ENCODE measurements around the gene TOR2A.

The TOR2A gene

GRCh38 chr9:127741831-127742434, 6.8 kb upstream of the TOR2A start:
- DNase-seq = no peak

- DNase-seq = no peak
Observed at GRCh38 chr9:127739614-127740330, 4.7 kb upstream of the TOR2A start.

GRCh38 chr9:127738666-127739065, 3.6 kb upstream of the TOR2A start:
- no peak for DNase-seq

- no peak for DNase-seq
Observed at GRCh38 chr9:127735530-127736185, 564 bp upstream of the TOR2A start.

- DNase-seq = no peak
Observed at GRCh38 chr9:127734247-127734746, 797 bp downstream of the TOR2A start.

- DNase-seq = no peak
Observed at GRCh38 chr9:127733614-127734013, 1.5 kb downstream of the TOR2A start.

- no peak for DNase-seq
Observed at GRCh38 chr9:127732444-127732843, 2.6 kb downstream of the TOR2A start.

- no peak for DNase-seq
Observed at GRCh38 chr9:127731938-127732337, 3.2 kb downstream of the TOR2A start.

- no peak for DNase-seq
Observed at GRCh38 chr9:127730799-127731410, 4.2 kb downstream of the TOR2A start.

- DNase-seq = no peak
Observed at GRCh38 chr9:127730262-127730661, 4.8 kb downstream of the TOR2A start.

- DNase-seq = no peak
Observed at GRCh38 chr9:127729522-127730256, 5.4 kb downstream of the TOR2A start.

GRCh38 chr9:127728808-127729207, 6.3 kb downstream of the TOR2A start:
- no peak for DNase-seq

GRCh38 chr9:127726871-127727270, 8.2 kb downstream of the TOR2A start:
- DNase-seq = no peak

GRCh38 chr9:127724012-127724411, 11.1 kb downstream of the TOR2A start:
- DNase-seq = no peak

GRCh38 chr9:127723444-127723843, 11.7 kb downstream of the TOR2A start:
- no peak for DNase-seq

- DNase-seq = no peak
Observed at GRCh38 chr9:127723013-127723412, 12.1 kb downstream of the TOR2A start.

- no peak for DNase-seq
Observed at GRCh38 chr9:127722055-127722745, 12.9 kb downstream of the TOR2A start.

GRCh38 chr9:127721391-127721821, 13.7 kb downstream of the TOR2A start:
- no peak for DNase-seq

- DNase-seq = no peak
Observed at GRCh38 chr9:127720865-127721227, 14.2 kb downstream of the TOR2A start.

- DNase-seq = no peak
Observed at GRCh38 chr9:127720031-127720864, 14.8 kb downstream of the TOR2A start.

- DNase-seq = no peak
Observed at GRCh38 chr9:127717766-127718165, 17.3 kb downstream of the TOR2A start.

Data from effector CD8-positive, alpha-beta T cell (primary cell).